T-helper 17 cell (primary cell): ENCODE data around the gene ECT2. TPM values are rescaled to one million over a fixed set of nuclear protein-coding genes. Genes with fewer than 3 reads are reported as not detected.
"Not testable (repeated sequence)": the region's sequence is repeated elsewhere in the genome, so short reads cannot be mapped to it uniquely, and the experiment has no call there.

Experiments
- ATAC-seq: fragments of 150-1000 bp; cut with Tn5 transposase; 2 replicates; pipeline ENCODE4 v1.10.0; 2021; ENCODE audit warnings: mild to moderate bottlenecking, moderate library complexity
- DNase-seq, 3 donors: peaks; one replicate each; pipeline versions ENCODE4 v3.0.0 to v3.0.0-alpha.2; 2020 to 2021
- H3K9me3 ChIP-seq: one replicate; pipeline ENCODE4 v1.7.0; 2013; ENCODE audit warnings: low read length, mild to moderate bottlenecking; ENCODE audit not compliant: control insufficient read depth, poor library complexity, severe bottlenecking
- H3K27ac Mint-ChIP-seq: one replicate; pipeline ENCODE4 v1.8.0; 2022; ENCODE audit warnings: mild to moderate bottlenecking, moderate library complexity, mixed read lengths
- H3K27me3 Mint-ChIP-seq: one replicate; pipeline ENCODE4 v1.8.0; 2022; ENCODE audit warnings: mixed read lengths
- H3K36me3 Mint-ChIP-seq: one replicate; pipeline ENCODE4 v1.8.0; 2022; ENCODE audit warnings: low read depth, mixed read lengths
- H3K4me1 Mint-ChIP-seq: one replicate; pipeline ENCODE4 v1.8.0; 2022; ENCODE audit warnings: mild to moderate bottlenecking, mixed read lengths
- H3K4me3 Mint-ChIP-seq: one replicate; pipeline ENCODE4 v1.8.0; 2022; ENCODE audit warnings: mild to moderate bottlenecking, moderate library complexity, mixed read lengths
- total RNA-seq, 4 donors: library from RNA in 2 of 4; stranded (reverse) in 2 of 4; gene quantifications; one replicate each; pipeline ENCODE4 v1.2.3 and lab custom pipeline; 2022 to 2026

ECT2 gene
- total RNA-seq, 2 donors from 2014 or later, result 2.2 to 2.3 TPM

- peaks cover 4% of the 10 kb centered on the region for H3K4me1 Mint-ChIP-seq
- no peak overlapping the region for H3K27ac Mint-ChIP-seq
- no peak for DNase-seq
- no peaks in the 10 kb centered on the region for H3K27me3 Mint-ChIP-seq
- no peak overlapping the region for H3K4me3 Mint-ChIP-seq
- H3K9me3 ChIP-seq, result no peaks in the 10 kb centered on the region
- H3K36me3 Mint-ChIP-seq, result no peaks in the 10 kb centered on the region
- ATAC-seq, result no peak
These were observed 53.8 kb downstream of the ECT2 start for GRCh38 chr3:172804323-172804722.

- H3K4me1 Mint-ChIP-seq, result peaks cover 2% of the 10 kb centered on the region
- no peak overlapping the region for H3K27ac Mint-ChIP-seq
- DNase-seq (no peak), ATAC-seq (no peak)
- no peaks in the 10 kb centered on the region for H3K27me3 Mint-ChIP-seq
- no peaks in the 10 kb centered on the region for H3K9me3 ChIP-seq
- H3K36me3 Mint-ChIP-seq, result no peaks in the 10 kb centered on the region
- no peak overlapping the region for H3K4me3 Mint-ChIP-seq
These were observed 58.5 kb downstream of the ECT2 start for GRCh38 chr3:172808969-172809546.

GRCh38 chr3:172811099-172811498 is 60.6 kb downstream of the ECT2 start:
- no peak for ATAC-seq
- H3K4me1 Mint-ChIP-seq, result no peaks in the 10 kb centered on the region
- no peak overlapping the region for H3K4me3 Mint-ChIP-seq

GRCh38 chr3:172813462-172813861 is 62.9 kb downstream of the ECT2 start:
- H3K4me3 Mint-ChIP-seq, result no peak overlapping the region
- ATAC-seq (no peak), DNase-seq (no peak)
- H3K27ac Mint-ChIP-seq, result no peak overlapping the region
- no peaks in the 10 kb centered on the region for H3K4me1 Mint-ChIP-seq
- no peaks in the 10 kb centered on the region for H3K9me3 ChIP-seq
- H3K27me3 Mint-ChIP-seq, result no peaks in the 10 kb centered on the region
- H3K36me3 Mint-ChIP-seq, result no peaks in the 10 kb centered on the region

More at GRCh38 chr3:172811099-172811498, 60.6 kb downstream of the ECT2 start:
- H3K9me3 ChIP-seq, result no peaks in the 10 kb centered on the region
- no peaks in the 10 kb centered on the region for H3K27me3 Mint-ChIP-seq
- DNase-seq, result no peak
- H3K36me3 Mint-ChIP-seq, result no peaks in the 10 kb centered on the region
- no peak overlapping the region for H3K27ac Mint-ChIP-seq

- DNase-seq, result no peak
- Mint-ChIP-seq H3K4me3 (no peak overlapping the region), H3K36me3 (no peaks in the 10 kb centered on the region), H3K27ac (no peak overlapping the region), H3K4me1 (no peaks in the 10 kb centered on the region), H3K27me3 (no peaks in the 10 kb centered on the region)
- no peaks in the 10 kb centered on the region for H3K9me3 ChIP-seq
- no peak for ATAC-seq
These were observed 64.2 kb downstream of the ECT2 start for GRCh38 chr3:172814738-172815137.

- no peak overlapping the region for H3K27ac Mint-ChIP-seq
- ATAC-seq (no peak), DNase-seq (no peak)
- H3K4me1 Mint-ChIP-seq, result no peaks in the 10 kb centered on the region
- H3K27me3 Mint-ChIP-seq, result no peaks in the 10 kb centered on the region
- H3K4me3 Mint-ChIP-seq, result no peak overlapping the region
- H3K36me3 Mint-ChIP-seq, result no peaks in the 10 kb centered on the region
- H3K9me3 ChIP-seq, result no peaks in the 10 kb centered on the region
These were observed 65.3 kb downstream of the ECT2 start for GRCh38 chr3:172815857-172816256.

GRCh38 chr3:172816281-172816680 is 65.8 kb downstream of the ECT2 start:
- H3K27ac Mint-ChIP-seq, result no peak overlapping the region
- ATAC-seq, result no peak
- H3K9me3 ChIP-seq, result no peaks in the 10 kb centered on the region
- H3K4me1 Mint-ChIP-seq, result no peaks in the 10 kb centered on the region
- DNase-seq, result no peak
- no peaks in the 10 kb centered on the region for H3K27me3 Mint-ChIP-seq
- H3K4me3 Mint-ChIP-seq, result no peak overlapping the region
- H3K36me3 Mint-ChIP-seq, result no peaks in the 10 kb centered on the region

DNA sequence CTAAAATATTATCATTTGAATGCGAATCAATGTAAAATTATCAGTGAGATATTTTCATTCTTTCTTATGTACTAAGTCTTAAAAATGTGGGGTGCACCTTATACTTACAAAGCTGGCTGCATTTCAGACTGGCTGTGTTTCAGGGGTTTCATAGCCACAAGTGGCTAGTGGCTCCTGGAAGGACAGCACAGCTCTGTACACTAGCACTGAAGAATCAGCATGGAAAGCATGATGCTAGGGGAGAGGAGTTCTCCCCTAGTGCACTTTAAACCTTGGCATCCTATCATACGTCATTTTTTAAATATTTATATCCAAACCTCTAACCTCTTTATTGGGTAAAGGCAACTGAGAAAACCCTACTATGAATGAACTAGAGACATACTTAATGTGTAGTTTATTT is 66.4 kb downstream of the ECT2 start:
- Mint-ChIP-seq H3K4me3 (no peak overlapping the region), H3K36me3 (no peaks in the 10 kb centered on the region), H3K27me3 (no peaks in the 10 kb centered on the region), H3K27ac (no peak overlapping the region), H3K4me1 (no peaks in the 10 kb centered on the region)
- ATAC-seq, result no peak
- H3K9me3 ChIP-seq, result no peaks in the 10 kb centered on the region
- DNase-seq, result no peak

DNA sequence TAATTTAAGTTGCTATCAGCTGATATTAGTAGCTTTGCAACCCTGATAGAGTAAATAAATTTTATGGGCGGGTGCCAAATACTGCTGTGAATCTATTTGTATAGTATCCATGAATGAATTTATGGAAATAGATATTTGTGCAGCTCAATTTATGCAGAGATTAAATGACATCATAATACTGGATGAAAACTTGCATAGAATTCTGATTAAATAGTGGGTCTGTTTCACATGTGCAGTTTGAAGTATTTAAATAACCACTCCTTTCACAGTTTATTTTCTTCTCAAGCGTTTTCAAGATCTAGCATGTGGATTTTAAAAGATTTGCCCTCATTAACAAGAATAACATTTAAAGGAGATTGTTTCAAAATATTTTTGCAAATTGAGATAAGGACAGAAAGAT is 70.0 kb downstream of the ECT2 start:
- no peaks in the 10 kb centered on the region for H3K36me3 Mint-ChIP-seq
- H3K4me3 Mint-ChIP-seq, result no peak overlapping the region
- no peak overlapping the region for H3K27ac Mint-ChIP-seq
- DNase-seq (no peak), ATAC-seq (no peak)
- no peaks in the 10 kb centered on the region for H3K27me3 Mint-ChIP-seq
- H3K4me1 Mint-ChIP-seq, result no peaks in the 10 kb centered on the region
- H3K9me3 ChIP-seq, result no peaks in the 10 kb centered on the region

- ATAC-seq (no peak), DNase-seq (no peak)
- H3K4me1 Mint-ChIP-seq, result no peaks in the 10 kb centered on the region
- H3K36me3 Mint-ChIP-seq, result no peaks in the 10 kb centered on the region
- H3K4me3 Mint-ChIP-seq, result no peak overlapping the region
- no peaks in the 10 kb centered on the region for H3K27me3 Mint-ChIP-seq
- H3K27ac Mint-ChIP-seq, result no peak overlapping the region
- no peaks in the 10 kb centered on the region for H3K9me3 ChIP-seq
These were observed 73.7 kb downstream of the ECT2 start for GRCh38 chr3:172824229-172824628.

DNA sequence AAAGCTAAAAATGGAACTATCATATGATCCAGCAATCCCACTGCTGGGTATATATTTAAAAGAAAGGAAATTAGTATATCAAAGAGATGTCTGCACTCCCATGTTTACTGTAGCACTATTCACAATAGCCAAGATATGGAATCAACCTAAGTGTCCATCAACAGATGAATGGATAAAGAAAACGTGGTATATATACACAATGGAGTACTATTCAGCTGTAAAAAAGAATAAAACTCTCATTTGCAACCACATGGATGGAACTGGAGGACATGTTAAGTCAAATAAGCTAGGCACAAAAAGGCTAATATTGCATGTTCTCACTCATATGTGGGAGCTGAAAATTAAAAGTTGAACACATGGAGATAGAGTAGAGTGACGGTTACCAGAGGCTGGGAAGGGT is 76.7 kb downstream of the ECT2 start:
- not testable (repeated sequence) for H3K4me1 Mint-ChIP-seq, H3K36me3 Mint-ChIP-seq, H3K9me3 ChIP-seq, DNase-seq, ATAC-seq, H3K27me3 Mint-ChIP-seq, H3K27ac Mint-ChIP-seq, H3K4me3 Mint-ChIP-seq

- no peak for ATAC-seq
- no peak overlapping the region for H3K4me3 Mint-ChIP-seq
- H3K4me1 Mint-ChIP-seq, result no peaks in the 10 kb centered on the region
- H3K27me3 Mint-ChIP-seq, result peaks cover 14% of the 10 kb centered on the region
- DNase-seq, result no peak
- H3K9me3 ChIP-seq, result no peaks in the 10 kb centered on the region
- no peaks in the 10 kb centered on the region for H3K36me3 Mint-ChIP-seq
- H3K27ac Mint-ChIP-seq, result no peak overlapping the region
These were observed 82.5 kb downstream of the ECT2 start for GRCh38 chr3:172832983-172833382.

DNA sequence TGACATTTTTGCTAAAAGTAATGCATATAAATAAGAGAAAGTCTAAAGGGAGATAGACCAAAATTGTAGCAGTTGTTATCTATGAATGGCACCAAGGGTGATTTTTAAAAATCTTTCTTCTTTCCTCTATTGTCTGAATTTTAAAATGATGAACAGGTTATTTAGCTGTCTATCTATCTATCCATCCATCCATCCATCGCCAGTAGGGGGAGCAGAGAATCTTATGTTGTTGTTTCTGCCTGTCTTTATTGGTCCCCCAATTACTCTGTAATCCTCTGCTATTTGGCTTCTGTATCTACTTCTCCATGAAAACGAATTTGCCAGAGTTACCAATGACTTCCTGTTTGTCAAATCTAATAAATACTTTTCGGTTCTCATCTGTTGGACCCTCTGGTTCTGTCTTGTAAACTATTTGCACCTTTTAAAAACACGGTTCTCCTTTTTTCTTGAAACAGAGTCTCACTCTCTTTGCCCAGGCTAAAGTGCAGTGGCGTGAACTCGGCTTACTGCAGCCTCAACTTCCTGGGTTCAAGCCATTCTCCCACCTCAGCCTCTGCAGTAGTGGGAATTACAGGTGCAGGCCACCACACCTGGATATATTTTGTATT is 86.0 kb downstream of the ECT2 start:
- ATAC-seq, result no peak
- DNase-seq, result no peak
- no peak overlapping the region for H3K4me3 Mint-ChIP-seq
- no peaks in the 10 kb centered on the region for H3K4me1 Mint-ChIP-seq
- peaks cover 23% of the 10 kb centered on the region for H3K27me3 Mint-ChIP-seq
- H3K27ac Mint-ChIP-seq, result no peak overlapping the region
- no peaks in the 10 kb centered on the region for H3K36me3 Mint-ChIP-seq
- H3K9me3 ChIP-seq, result no peaks in the 10 kb centered on the region

DNA sequence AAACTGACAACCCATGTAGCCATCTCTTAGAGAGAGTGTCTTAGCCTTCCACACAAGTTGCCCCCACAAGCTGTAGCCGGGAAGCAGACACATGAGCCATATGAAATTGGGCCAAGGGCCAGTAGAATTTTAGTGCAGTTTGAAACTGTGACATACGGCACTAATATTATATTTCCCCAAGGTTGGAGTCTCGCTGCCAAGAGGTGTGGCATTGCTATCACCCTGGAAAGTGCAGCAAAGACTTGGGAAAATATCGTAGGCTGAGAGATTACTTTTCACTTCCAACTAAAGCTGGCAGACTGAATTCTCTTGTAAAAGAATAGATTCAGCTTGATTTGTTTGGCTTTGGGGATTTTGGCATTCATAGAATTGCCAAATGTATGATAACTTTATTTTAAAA is 89.2 kb downstream of the ECT2 start:
- no peak overlapping the region for H3K4me3 Mint-ChIP-seq
- ATAC-seq (no peak), DNase-seq (no peak)
- H3K27me3 Mint-ChIP-seq, result peaks cover 34% of the 10 kb centered on the region
- no peaks in the 10 kb centered on the region for H3K4me1 Mint-ChIP-seq
- H3K9me3 ChIP-seq, result no peaks in the 10 kb centered on the region
- H3K36me3 Mint-ChIP-seq, result no peaks in the 10 kb centered on the region
- H3K27ac Mint-ChIP-seq, result no peak overlapping the region
